GM19328 (cell line): ENCODE data around the gene MTUS2.

Source experiments
- ATAC-seq: cut with Tn5 transposase; IDR thresholded peaks from one replicate; pipeline ENCODE4 v1.9.1; 2021; ENCODE audit warnings: mild to moderate bottlenecking, moderate library complexity; ENCODE audit not compliant: unreplicated experiment

MTUS2 gene

DNA sequence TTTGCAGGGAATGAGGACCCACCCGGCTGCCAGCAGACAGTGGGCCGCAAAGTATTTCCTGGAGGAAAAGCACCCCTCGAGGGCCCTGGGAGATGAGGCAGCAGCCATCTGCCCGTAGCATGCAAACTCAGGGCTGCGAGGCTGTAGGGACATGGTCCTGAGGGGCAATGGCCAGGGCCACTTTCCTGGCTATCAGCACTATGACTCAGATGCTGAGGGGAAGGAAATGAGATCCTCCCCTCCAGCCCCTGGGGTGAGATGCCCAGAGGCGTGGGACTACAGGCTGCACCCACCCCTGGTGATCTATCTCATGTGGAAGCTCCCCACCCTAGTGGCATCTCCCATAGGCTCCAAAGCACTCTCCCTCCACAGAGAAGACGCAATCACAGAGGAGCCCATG is 695.2 kb downstream of the MTUS2 start:
- ATAC-seq: no peak

DNA sequence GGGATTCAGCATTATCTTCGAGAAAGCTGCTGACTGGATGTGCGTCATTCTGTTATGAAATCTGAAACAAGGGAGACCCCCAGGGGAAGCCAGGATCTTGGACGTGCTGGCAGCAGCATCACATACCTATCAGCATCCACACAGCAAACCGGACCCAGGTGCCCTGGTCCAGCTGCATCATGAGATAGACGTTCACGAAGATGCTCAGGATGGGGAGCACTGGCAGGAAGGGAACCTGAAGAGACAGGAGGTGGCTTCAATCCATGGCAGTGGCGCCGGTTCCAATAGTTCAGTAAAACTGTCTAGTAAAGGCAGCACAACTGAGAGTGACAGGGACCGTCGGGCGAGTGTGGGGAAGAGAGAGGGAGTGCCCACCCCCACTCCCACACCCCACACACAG is 695.9 kb downstream of the MTUS2 start:
- no peak for ATAC-seq

DNA sequence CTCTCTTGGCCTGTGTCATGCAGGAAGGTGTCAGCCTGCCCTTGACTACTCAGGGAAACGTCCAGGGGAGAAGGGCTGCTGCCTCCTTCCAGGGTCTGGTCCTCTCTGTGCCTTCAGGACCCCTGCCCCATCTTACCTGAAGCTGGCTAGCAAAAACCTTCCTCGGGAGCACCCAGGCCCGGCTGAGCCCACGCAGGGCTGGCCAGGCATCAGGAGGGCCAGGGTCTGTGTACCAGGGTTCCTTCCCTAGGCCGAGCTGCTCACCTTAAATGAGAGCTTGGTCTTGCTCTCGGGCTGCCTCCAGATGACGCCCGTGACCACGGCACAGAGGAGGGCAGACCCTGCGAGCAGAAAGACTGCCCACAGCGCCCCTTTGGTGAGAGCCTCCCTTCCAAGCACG is 696.7 kb downstream of the MTUS2 start:
- ATAC-seq: no peak

DNA sequence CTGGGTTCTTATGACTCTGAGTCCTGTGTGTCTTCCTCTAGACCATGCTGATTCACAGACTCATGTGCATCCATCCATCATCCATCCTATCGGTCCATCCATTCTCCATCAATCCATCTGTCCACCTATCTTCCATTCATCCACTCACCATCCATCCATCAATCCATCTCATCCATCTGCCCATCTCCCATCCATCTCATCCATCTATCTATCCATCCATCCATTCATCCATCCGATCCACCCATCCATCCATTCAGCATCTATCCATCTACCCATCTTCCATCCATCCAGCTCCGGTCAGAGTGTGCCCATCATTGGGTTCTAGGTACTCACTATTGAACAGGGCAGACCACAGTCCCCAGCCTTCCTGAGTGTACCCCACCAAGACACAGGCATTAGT is 699.8 kb downstream of the MTUS2 start:
- ATAC-seq: no peak

DNA sequence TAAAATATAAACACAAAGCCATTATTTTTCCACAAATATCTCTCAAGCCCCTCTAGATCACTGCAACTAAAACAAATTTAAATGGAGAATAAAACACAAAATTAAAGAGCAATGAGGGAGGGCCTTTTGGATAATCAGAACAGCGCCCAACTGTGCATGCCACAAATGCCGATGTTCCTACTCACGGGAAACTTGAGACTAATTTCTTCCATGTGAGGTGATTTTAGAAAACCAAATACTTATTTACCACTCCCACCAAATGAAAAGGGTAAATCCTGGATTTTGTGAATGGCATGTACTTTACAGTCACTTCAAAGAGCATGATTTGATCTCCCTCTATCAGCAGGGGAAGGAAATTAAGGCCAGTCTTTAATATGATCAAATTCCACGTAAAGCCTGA is 700.5 kb downstream of the MTUS2 start:
- ATAC-seq: no peak

DNA sequence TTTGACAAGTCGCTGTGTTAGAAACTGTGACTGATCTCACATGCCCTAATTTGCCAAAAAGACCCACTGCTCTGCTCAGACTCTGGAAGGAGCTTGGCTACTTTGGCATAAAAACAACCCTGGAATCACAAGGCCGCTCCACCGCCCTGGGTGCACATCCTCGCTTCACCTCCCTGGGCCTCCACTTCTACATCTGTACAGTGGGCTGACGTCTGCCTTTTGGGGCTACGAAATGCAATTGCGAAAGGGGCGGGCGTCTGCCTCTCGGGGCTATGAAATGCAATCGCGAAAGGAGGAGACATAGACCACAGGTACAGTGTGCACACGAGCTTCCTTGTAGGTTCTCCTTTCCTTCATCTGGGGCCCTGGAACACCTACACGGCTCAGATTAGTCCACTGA is 701.2 kb downstream of the MTUS2 start:
- ATAC-seq: no peak

DNA sequence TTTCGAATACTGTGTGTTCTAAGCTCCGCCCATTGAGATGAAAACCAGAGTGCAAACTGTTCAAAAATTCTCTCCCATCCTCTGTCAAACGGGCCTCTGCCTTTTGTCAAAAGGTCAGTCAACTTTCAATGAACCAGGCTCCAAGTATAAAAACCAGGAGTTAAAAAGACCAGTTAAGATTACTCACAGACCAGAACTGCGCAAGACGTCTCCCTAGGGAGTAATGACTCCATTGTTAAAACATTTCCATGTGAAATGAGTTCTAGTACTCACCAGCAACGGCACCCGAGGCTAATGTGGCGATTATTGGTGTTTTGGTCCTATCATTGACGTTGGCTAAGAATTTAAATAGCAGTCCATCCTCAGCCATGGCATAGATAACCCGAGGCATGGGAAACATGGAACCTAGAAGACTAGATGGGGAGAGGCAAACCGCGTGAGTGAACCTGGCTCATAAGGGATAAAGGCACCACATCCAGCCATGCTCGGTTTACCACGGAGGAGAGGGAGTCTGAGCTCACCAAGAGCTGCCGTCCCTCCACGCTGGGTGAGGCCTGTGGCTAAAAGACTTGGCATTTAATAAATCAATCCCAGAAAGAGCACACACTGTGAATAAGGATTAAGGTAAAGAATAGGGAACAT is 702.0 kb downstream of the MTUS2 start:
- no peak for ATAC-seq

DNA sequence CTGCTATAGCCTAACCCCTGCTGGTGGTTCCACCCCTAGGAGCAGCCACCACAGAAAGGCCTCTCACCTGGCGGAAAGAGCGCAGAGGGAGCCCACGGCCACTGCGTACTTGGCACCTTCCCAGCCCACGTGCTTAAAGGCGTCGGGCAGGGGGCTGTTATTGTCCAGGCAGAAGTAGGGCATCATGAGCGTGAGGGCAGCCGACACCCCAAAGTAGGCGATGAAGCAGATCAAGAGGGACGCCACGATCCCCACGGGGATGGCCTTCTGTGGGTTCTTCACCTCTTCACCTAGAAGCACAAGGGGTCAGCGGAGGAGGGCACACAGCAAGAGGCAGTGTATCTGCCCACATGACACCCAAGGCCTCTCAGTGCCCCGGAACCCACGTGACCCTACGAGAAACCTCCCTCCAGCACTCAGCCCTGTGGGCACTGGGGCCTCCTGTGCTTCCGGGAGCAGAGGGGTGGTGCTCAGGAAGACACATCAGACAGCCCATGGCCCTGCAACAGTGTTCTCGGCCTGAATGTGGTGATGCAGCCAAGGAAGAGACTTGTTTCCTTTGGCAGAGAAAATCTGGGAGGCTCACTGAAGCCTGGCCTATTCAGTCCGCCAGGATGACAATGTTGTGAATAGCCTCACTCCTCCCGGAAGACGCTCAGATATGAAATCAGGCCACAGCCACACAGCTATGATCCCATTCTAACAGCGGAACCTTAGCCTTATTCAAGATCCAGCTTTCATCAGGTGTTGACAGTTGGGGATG is 703.2 kb downstream of the MTUS2 start:
- ATAC-seq: no peak

DNA sequence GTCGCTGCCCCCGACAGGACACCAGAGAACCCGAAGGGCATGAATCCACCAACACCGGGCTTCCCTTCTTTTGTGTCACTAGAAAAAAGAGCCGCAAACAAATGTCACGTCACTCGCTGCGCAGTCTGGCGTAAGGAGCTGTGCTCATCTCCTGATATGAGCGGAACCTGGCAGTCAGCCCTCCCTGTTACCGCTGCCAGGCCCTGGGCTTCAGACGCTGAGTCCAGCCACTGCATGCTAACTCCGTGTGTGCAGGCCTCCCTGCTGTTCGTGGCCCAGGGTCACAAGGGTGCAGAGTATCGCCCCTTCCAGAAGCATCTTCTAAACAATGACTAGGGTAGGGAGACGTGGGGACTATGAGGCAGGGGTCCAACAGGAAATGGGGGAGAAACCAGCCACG is 704.0 kb downstream of the MTUS2 start:
- ATAC-seq: no peak

DNA sequence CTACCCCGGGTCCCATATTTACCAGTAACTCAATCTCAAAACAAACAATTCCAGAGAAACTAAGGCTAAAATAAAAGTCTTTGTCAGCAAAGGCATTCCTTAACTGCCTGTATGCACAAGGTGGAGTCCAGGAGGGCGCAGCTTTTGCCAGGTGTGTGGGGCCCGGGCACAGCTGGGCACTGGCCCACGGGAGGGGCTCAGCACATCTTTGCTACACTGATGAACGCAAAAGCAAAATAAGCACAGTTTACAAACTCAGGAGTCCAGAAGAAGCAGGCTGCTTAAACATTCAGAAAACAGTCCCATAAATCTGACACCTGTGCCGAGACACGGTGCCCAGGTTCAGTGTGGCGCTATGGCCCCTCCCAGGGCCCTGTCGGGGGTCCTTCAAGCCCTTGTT is 704.5 kb downstream of the MTUS2 start:
- ATAC-seq: no peak

DNA sequence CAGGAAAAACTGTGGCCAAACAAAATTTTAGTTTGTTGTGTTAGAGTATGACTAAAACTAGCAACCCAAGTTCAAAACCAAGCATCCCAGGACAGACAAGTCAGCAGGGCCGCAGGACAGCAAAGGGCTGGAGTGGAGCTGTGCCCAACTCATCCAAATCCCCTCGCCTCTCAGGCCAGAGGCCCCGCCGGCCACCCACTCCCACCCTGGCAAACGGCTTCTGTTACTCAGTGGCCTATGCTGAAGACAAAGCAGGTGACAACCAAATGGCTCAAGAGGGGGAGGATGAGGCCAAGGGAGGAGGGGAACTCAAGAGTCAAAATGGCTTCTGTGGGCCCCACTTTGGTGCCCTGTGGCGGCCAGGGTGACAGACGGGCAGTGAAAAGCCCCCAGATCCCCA is 705.6 kb downstream of the MTUS2 start:
- ATAC-seq: no peak

DNA sequence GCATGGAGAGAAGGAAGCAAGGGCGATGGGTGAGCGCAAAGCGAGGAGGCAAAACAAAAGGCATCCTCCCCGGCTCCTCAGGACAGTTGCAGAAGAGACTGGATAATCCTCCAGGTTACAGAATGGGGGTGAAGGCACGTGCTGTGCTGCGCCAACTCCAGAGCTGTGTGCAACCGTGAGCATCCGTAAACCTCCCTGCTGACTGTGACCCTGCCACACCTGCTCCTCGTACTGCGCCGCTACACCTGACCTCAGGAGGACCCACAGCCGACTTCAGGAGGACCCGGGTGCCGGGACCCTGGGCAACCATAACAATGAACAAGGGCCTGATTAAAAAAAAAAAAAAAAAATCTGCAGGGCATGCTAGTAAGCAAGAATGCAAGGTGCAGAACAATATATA is 706.6 kb downstream of the MTUS2 start:
- ATAC-seq: no peak

DNA sequence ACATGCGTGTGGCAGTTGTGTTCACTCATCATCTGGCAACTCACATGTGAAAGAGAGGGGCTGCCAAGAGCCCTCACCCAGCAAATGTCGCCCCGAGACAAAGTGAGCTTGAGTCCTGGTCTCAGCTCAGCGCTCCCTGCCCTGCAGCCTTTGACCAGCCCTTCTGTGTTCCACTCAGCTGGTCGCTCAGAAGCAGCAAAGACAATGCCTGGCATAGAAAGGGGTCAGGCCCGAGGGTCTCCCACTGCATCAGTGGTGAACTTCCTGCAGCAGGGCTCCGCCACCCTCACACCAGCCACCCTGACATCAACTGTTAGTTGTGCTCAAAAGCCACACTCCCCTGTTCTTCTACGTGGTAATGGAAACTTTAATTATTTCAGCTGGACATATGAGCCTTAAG is 707.4 kb downstream of the MTUS2 start:
- no peak for ATAC-seq

DNA sequence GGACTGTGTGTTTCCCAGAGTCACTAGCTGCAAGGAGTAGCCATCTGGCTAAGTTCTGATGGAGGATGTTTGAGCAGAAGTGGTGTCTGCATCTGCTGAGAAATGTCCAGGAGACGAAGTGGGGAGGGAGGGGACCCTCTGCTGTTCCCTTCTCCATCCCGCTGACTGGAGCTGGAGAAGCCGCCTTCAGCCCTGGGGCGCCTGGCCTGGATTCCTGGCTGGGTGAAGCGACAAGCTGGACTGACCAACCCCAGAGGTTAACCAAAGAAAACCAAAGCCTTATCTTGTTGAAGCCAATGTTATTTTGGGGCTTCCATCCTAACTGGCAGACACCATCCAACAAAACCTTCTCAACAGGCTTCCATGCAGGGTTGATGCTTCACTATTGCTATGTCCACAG is 707.8 kb downstream of the MTUS2 start:
- ATAC-seq: no peak

DNA sequence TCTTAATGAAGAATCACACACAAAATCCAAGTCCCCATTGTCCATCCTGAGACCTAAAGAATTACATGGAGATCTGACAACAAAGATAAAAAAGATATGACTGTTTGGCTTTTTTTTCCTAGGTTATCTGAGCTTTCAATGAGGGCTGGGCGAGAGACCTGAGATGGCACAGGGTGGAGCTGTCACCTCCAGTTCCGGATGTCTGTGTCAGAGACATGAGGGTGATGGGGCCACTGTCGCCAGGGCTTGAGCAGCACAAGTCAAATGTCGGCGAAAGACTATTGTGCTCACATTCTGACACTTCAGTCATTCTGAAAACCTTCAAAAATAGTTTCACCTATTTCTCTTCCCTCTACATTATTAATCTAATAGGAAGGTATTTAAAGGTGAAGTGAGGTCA is 709.6 kb downstream of the MTUS2 start:
- no peak for ATAC-seq

DNA sequence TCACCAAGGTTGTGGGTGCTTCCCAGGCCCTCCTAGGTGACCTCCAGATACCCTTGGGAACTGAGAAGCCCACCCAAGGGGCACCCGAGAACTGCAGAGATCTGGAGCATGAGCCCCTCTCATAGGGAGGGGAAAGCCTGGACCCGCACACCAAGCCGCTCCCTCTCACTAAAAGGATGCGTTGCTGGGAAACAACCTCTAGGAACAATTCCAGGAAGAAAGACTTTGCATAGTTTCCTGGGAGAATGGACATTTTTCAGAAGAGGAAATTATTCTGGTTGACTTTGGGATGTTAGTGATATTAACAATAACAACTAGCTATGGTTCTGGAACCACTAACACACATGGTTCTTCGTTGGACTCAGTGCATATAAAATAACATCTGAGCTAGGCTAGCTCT is 710.8 kb downstream of the MTUS2 start:
- no peak for ATAC-seq

DNA sequence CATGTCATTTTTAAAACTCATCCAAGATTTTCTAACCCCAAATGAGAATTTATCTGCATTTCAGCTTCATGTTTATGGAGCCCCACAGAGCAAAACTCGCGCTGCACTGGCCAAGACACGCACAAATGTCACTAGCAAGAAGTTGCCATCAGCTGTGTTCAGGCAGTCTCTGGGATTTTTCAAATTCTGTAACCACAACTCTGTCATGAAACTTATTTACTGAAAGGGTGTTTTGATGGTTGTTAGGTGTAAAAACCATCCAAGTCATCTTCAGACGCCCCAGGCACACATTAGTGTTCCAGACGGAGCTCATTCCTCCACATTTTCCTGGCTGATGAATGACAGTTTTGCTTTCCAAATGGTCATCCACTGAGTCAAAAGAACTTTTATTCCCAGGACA is 712.0 kb downstream of the MTUS2 start:
- ATAC-seq: no peak

DNA sequence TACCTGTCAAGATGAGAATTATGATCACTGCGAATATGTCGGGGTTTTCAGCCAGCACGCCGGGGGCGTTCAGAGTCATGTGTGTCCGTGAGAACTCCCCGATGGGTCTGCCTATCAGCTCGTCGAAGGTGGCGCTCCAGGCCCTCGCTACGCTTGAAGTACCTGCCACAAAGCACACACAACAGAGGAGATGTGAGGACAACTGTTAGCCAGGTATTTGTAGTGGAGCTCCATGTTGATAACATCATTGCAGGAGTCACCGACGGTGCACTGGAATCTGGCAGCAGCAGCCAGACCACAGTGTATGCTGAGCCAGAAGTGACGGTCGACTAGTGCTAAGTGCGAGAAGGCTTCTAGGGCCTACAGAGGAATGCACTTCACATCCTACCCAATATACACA is 712.7 kb downstream of the MTUS2 start:
- ATAC-seq: no peak

DNA sequence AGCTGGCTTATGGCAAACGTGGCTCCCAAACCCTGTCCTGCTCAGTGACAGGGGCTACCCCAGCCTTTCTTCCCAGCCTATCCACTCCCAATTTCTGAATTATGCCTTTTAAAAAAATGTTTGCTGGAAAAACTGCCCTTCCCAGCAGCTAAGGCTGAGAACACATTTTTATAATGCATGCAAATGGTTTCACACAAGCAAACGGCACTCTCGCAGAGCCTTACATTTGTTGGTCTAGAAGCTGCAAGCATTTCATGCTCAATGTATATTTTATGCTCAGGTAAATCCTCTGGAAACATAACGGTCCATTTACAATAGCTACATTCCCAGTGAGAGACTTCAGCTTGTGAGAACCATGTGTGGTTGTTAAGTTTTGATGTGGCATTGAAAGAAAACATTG is 713.9 kb downstream of the MTUS2 start:
- no peak for ATAC-seq

DNA sequence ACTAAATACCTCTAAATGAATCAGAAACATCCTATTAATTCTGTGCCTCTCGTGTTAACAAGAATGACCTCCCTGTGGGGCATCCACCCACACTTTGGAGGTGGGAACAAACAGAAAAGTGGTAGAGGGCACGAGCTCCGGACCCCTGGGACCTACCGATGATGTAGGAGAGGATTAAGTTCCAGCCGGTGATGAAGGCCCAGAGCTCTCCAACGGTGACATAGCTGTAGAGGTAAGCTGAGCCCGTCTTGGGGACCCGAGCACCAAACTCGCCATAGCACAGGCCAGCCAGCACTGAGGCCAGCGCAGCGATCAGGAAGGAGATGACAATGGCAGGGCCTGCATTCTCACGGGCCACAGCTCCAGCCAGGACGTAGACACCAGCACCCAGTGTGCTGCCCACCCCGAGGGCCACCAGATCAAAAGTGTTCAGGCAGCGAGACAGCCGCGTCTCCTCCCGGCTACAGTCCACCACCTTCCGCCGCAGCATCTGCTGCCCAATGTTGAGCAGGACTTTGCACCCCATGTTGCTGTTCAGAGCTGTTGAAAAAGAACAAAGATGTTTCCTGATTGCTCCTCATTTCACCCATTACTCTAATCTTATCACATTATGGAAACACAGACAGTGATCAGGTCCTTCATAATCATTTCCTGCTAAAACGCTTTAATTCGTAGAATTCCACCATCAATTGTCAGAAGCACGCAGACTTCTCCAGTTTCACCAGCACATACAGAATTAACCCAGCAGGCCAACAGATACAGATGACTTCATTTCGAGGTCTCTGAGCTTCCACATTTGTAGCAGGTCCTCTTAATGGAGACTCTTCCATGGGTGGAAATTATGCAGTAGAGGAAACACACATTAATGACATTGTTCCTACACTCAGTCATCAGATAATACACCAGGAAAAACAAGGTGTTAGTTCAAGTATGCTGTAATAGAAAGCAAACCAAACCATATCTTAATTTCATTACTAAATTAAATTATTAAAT is 715.8 kb downstream of the MTUS2 start:
- ATAC-seq: no peak

DNA sequence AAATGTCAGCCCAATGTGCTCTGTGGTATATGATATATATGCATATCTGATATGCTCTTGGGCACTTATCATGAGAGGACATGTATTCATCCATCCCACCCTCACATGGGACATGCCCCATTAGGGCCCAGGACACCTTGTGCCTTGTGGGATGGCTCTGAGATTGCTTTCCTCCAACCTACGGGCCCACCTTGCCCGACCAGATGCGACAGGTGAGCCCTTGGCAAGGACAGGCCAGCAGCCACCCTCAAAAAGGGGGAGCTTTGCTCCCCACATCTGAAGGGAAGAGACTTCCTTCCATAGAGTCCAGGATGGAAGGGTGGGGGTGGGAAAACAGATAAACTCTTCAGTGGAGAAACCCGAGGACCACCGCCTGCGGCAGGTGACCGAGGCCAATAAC is 716.7 kb downstream of the MTUS2 start:
- no peak for ATAC-seq
